Keratinocyte (primary cell): ENCODE data around the gene TMEM127. TPM values are rescaled to one million over a fixed set of nuclear protein-coding genes. Genes with fewer than 3 reads are reported as not detected.
A peak's percentile ranks its signal among the peaks of the same experiment; 100 is the strongest.

Experiments used
- DNase-seq: peaks from one replicate; pipeline ENCODE4 v3.0.0-alpha.2; 2011; ENCODE audit warnings: low read depth, missing footprints, low spot score
- FAIRE-seq: peaks from 2 replicates; lab custom pipeline; 2011; peaks lifted over from hg19 to GRCh38; lab: Jason Lieb, UNC
- H2AFZ ChIP-seq: 2 replicates; pipeline ENCODE4 v1.6.0; 2012; ENCODE audit warnings: low read length, control low read depth, inconsistent platforms; ENCODE audit not compliant: control insufficient read depth
- H3K27ac ChIP-seq: 2 replicates; pipeline ENCODE4 v1.5.1; 2011; ENCODE audit warnings: low read length; ENCODE audit not compliant: control insufficient read depth, insufficient read depth
- H3K27me3 ChIP-seq: 3 replicates; pipeline ENCODE4 v1.6.0; 2011; ENCODE audit warnings: low read length; ENCODE audit not compliant: control insufficient read depth, insufficient read depth; ENCODE audit errors: extremely low read depth
- H3K36me3 ChIP-seq, 2 experiments: 2 replicates in 1 of 2; 3 replicates in 1 of 2; pipeline ENCODE4 v1.5.1; 2011; ENCODE audit warnings: low read length in 2 of 2, mild to moderate bottlenecking in 1 of 2; ENCODE audit not compliant: control insufficient read depth in 2 of 2, insufficient read depth in 2 of 2; ENCODE audit errors: extremely low read depth in 1 of 2
- H3K4me1 ChIP-seq: 3 replicates; pipeline ENCODE4 v1.5.1; 2011; ENCODE audit warnings: low read length; ENCODE audit not compliant: control insufficient read depth, insufficient read depth; ENCODE audit errors: extremely low read depth
- H3K4me2 ChIP-seq: 3 replicates; pipeline ENCODE4 v1.6.0; 2011; ENCODE audit warnings: low read depth, low read length; ENCODE audit not compliant: control insufficient read depth, insufficient read depth; ENCODE audit errors: extremely low read depth
- H3K4me3 ChIP-seq, 3 experiments: fragments of 200-600 bp in 1 of 3; sonication (generic) in 1 of 3; 2 replicates in 2 of 3; 3 replicates in 1 of 3; pipeline ENCODE4 v1.5.1; 2011 to 2016; ENCODE audit warnings: low read length in 3 of 3, mild to moderate bottlenecking in 3 of 3, control low read depth in 2 of 3, inconsistent platforms in 1 of 3, low read depth in 1 of 3, mixed read lengths in 1 of 3, mixed run types in 1 of 3, moderate library complexity in 1 of 3; ENCODE audit not compliant: control insufficient read depth in 2 of 3, insufficient read depth in 2 of 3; ENCODE audit errors: extremely low read depth in 1 of 3
- H3K79me2 ChIP-seq: 2 replicates; pipeline ENCODE4 v1.6.0; 2012; ENCODE audit warnings: low read length; ENCODE audit not compliant: control insufficient read depth, insufficient read depth
- H3K9ac ChIP-seq: 3 replicates; pipeline ENCODE4 v1.6.0; 2011; ENCODE audit warnings: low read length; ENCODE audit not compliant: control insufficient read depth, insufficient read depth; ENCODE audit errors: extremely low read depth
- H3K9me1 ChIP-seq: 3 replicates; pipeline ENCODE4 v1.6.0; 2011; ENCODE audit warnings: low read length; ENCODE audit not compliant: control insufficient read depth, insufficient read depth; ENCODE audit errors: extremely low read depth
- H3K9me3 ChIP-seq: 2 replicates; pipeline ENCODE4 v1.5.1; 2012; ENCODE audit warnings: low read depth, low read length; ENCODE audit not compliant: control insufficient read depth
- H4K20me1 ChIP-seq: 3 replicates; pipeline ENCODE4 v1.6.0; 2011; ENCODE audit warnings: low read length; ENCODE audit not compliant: control insufficient read depth, insufficient read depth; ENCODE audit errors: extremely low read depth
- EZH2 ChIP-seq: IDR thresholded peaks from one replicate; pipeline ENCODE4 v1.6.1; 2012; ENCODE audit warnings: inconsistent platforms, mild to moderate bottlenecking, low read length, moderate library complexity
- dilution Hi-C: fragments of 300-500 bp; cut with MboI; formaldehyde crosslinking; loops from one replicate; pipeline ENCODE4 v1.7.0; 2020; ENCODE audit warnings: low sequenced_read_pairs; ENCODE audit not compliant: extremely low pct_ligation_motif_present
- polyA minus RNA-seq, 3 experiments: library from RNA; depleted of rRNA, polyadenylated mRNA; stranded (reverse); fragments of >200 nt; gene quantifications; 1 replicate in 1 of 3; 2 replicates in 1 of 3; 3 replicates in 1 of 3; pipeline ENCODE4 v1.2.3, GENCODE V29; 2011
- polyA plus RNA-seq, 5 experiments: library from polyadenylated mRNA; depleted of rRNA in 3 of 5; stranded (reverse) in 3 of 5; stranded (forward) in 1 of 5; unstranded in 1 of 5; fragments of >200 nt; gene quantifications; 1 replicate in 1 of 5; 2 replicates in 3 of 5; 3 replicates in 1 of 5; pipeline versions ENCODE4 v1.2.1 to v1.2.3, GENCODE V29; 2011 to 2012; ENCODE audit warnings: missing spikeins in 2 of 5, low read depth in 1 of 5, low replicate concordance in 1 of 5
- TF ChIP-seq, protein P1 (sequence below), 3 experiments: IDR thresholded peaks in 1 of 3; conservative IDR thresholded peaks in 1 of 3; optimal IDR thresholded peaks in 1 of 3; 2 replicates in 2 of 3; 3 replicates in 1 of 3; pipeline versions ENCODE3 to v1.5.1; 2011; ENCODE audit warnings: low read length in 3 of 3, mild to moderate bottlenecking in 3 of 3, moderate library complexity in 2 of 3, control low read depth in 1 of 3, inconsistent platforms in 1 of 3; ENCODE audit not compliant: insufficient read depth in 2 of 3; ENCODE audit errors: extremely low read depth in 1 of 3

The TMEM127 gene
- 30.8 to 45.6 TPM (median 35.8 TPM) in 3 replicates for polyA plus RNA-seq
- 26.4 TPM for polyA plus RNA-seq (2011; ENCODE audit: low read depth)
- 35.0 and 37.6 TPM in 2 replicates for polyA plus RNA-seq (2011; cell fraction: cytosol; rRNA removed)
- polyA plus RNA-seq (2011; cell fraction: nucleus; rRNA removed) = 52.9 and 61.3 TPM in 2 replicates
- 23.9 and 31.5 TPM in 2 replicates for polyA plus RNA-seq (2012; ENCODE audit: low replicate concordance)
- 65.0 to 153 TPM (median 74.8 TPM) in 3 replicates for polyA minus RNA-seq
- 25.7 TPM for polyA minus RNA-seq (2011; cell fraction: cytosol; rRNA and poly(A)+ RNA removed)
- polyA minus RNA-seq (2011; cell fraction: nucleus; rRNA and poly(A)+ RNA removed) = 40.5 and 54.1 TPM in 2 replicates

- Histone ChIP-seq H3K79me2 (peaks cover 54% of the 10 kb centered on the region), H3K9ac (peak within 1 kb of the TSS; percentile 85), H3K4me2 (peak within 1 kb of the TSS; percentile 85), H3K9me1 (peaks cover 5% of the 10 kb centered on the region), H4K20me1 (peaks cover 1% of the 10 kb centered on the region), H3K9me3 (no peaks in the 10 kb centered on the region), H3K27ac (peak within 1 kb of the TSS; percentile 72), H3K36me3 (peaks cover 20 to 25% of the 10 kb centered on the region in 2 experiments), H3K4me3 (peak within 1 kb of the TSS; percentile 90 to 100 (median 97)), H2AFZ (peak within 1 kb of the TSS; percentile 91), H3K4me1 (peaks cover 27% of the 10 kb centered on the region), H3K27me3 (no peaks in the 10 kb centered on the region)
- no peak for TF ChIP-seq EZH2
- TF ChIP-seq, protein P1, sequence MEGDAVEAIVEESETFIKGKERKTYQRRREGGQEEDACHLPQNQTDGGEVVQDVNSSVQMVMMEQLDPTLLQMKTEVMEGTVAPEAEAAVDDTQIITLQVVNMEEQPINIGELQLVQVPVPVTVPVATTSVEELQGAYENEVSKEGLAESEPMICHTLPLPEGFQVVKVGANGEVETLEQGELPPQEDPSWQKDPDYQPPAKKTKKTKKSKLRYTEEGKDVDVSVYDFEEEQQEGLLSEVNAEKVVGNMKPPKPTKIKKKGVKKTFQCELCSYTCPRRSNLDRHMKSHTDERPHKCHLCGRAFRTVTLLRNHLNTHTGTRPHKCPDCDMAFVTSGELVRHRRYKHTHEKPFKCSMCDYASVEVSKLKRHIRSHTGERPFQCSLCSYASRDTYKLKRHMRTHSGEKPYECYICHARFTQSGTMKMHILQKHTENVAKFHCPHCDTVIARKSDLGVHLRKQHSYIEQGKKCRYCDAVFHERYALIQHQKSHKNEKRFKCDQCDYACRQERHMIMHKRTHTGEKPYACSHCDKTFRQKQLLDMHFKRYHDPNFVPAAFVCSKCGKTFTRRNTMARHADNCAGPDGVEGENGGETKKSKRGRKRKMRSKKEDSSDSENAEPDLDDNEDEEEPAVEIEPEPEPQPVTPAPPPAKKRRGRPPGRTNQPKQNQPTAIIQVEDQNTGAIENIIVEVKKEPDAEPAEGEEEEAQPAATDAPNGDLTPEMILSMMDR (optimal IDR thresholded peaks at IDR 0.05 in 1 of 3, IDR thresholded peaks at IDR 0.05 in 1 of 3, conservative IDR thresholded peaks at IDR 0.05 in 1 of 3; ENCODE audit: extremely low read depth in 1 of 3, insufficient read depth in 2 of 3, low read length in 3 of 3) = peak; percentile 14 to 41 (median 36)
- dilution Hi-C loops = no loop called here
- DNase-seq (peak; percentile 58), FAIRE-seq (no peak)
Measured at GRCh38 chr2:96265840-96266679, at the start of gene TMEM127, which contains the start of gene CIAO1. Gene TMEM127 (minus strand): TSS chr2:96265997. CDS start chr2:96265381, 616 bp downstream. Gene CIAO1 (plus strand): TSS chr2:96266225. CDS start chr2:96266351, 126 bp downstream.

DNA sequence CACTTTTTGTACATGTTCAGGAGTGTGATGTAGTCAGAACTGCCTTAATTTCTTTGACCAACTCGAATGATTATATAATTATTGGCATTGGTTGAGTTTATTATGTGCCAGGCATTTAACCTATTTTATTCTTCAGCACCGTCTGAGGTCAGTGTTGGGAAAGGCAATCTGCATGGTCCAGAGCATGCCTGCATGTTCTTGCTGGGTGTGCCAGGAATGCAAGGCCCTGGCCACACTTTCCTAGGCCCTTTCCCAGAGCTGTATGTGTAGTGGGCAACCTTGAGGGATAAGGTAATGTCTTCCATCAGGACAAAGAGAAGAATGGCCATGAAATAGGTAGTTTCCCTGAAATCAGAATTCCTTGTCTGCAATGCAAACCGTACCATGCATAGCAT is 49.2 kb upstream of the TMEM127 start:
- Histone ChIP-seq H3K4me1 (no peaks in the 10 kb centered on the region), H3K4me3 (no peak overlapping the region), H4K20me1 (no peaks in the 10 kb centered on the region), H3K27ac (no peak overlapping the region), H2AFZ (no peak overlapping the region), H3K4me2 (no peak overlapping the region), H3K9me1 (no peaks in the 10 kb centered on the region), H3K36me3 (no peaks in the 10 kb centered on the region), H3K27me3 (no peaks in the 10 kb centered on the region), H3K79me2 (no peaks in the 10 kb centered on the region), H3K9me3 (no peaks in the 10 kb centered on the region), H3K9ac (no peak overlapping the region)
- FAIRE-seq = no peak
- dilution Hi-C loops = no loop called here
- no peak for TF ChIP-seq EZH2
- TF ChIP-seq, protein P1 (optimal IDR thresholded peaks at IDR 0.05 in 1 of 3, IDR thresholded peaks at IDR 0.05 in 1 of 3, conservative IDR thresholded peaks at IDR 0.05 in 1 of 3; ENCODE audit: extremely low read depth in 1 of 3, insufficient read depth in 2 of 3, low read length in 3 of 3) = no peak
- no peak for DNase-seq
